Liver (tissue), 9 donors: ENCODE data around the gene TTLL4. TPM values are rescaled to one million over a fixed set of nuclear protein-coding genes. Genes with fewer than 3 reads are reported as not detected.
A peak's percentile ranks its signal among the peaks of the same experiment; 100 is the strongest.
"Not testable (repeated sequence)": the region's sequence is repeated elsewhere in the genome, so short reads cannot be mapped to it uniquely, and the experiment has no call there.

Experiments
- DNase-seq: peaks from one replicate; pipeline ENCODE4 v3.0.0-alpha.2; 2017; ENCODE audit warnings: low spot score
- H3K27ac ChIP-seq, 2 donors: one replicate each; pipeline ENCODE4 v1.7.0; 2013; ENCODE audit warnings: inconsistent platforms in 2 of 2, low read length in 2 of 2, control low read depth in 1 of 2, low read depth in 1 of 2, mild to moderate bottlenecking in 1 of 2
- H3K27me3 ChIP-seq, 4 donors: one replicate each; pipeline versions ENCODE4 v1.6.1 to v1.7.0; 2013; ENCODE audit warnings: low read length in 3 of 4, inconsistent platforms in 1 of 4, mild to moderate bottlenecking in 1 of 4, moderate library complexity in 1 of 4; ENCODE audit not compliant: control insufficient read depth in 4 of 4, insufficient read depth in 4 of 4
- H3K36me3 ChIP-seq, 4 donors: one replicate each; pipeline versions ENCODE4 v1.6.1 to v1.7.0; 2013; ENCODE audit warnings: low read length in 3 of 4, mild to moderate bottlenecking in 3 of 4, low read depth in 1 of 4, moderate library complexity in 1 of 4; ENCODE audit not compliant: control insufficient read depth in 4 of 4, insufficient read depth in 3 of 4
- H3K4me1 ChIP-seq, 4 donors: one replicate each; pipeline versions ENCODE4 v1.6.1 to v1.7.0; 2013; ENCODE audit warnings: low read length in 3 of 4, mild to moderate bottlenecking in 3 of 4, moderate library complexity in 1 of 4; ENCODE audit not compliant: control insufficient read depth in 4 of 4, insufficient read depth in 4 of 4
- H3K4me3 ChIP-seq, 3 donors: one replicate each; pipeline versions ENCODE4 v1.6.1 to v1.7.0; 2013; ENCODE audit warnings: low read length in 3 of 3, control low read depth in 1 of 3, low read depth in 1 of 3, mild to moderate bottlenecking in 1 of 3
- H3K9ac ChIP-seq, 2 donors: one replicate each; pipeline ENCODE4 v1.7.0; 2013; ENCODE audit warnings: low read length in 2 of 2, mild to moderate bottlenecking in 2 of 2, moderate library complexity in 2 of 2, control low read depth in 1 of 2, low read depth in 1 of 2
- H3K9me3 ChIP-seq, 4 donors: one replicate each; pipeline versions ENCODE4 v1.6.1 to v1.7.0; 2013; ENCODE audit warnings: low read length in 3 of 4; ENCODE audit not compliant: control insufficient read depth in 4 of 4
- GABPA ChIP-seq, 2 donors: IDR thresholded peaks in 1 of 2; conservative IDR thresholded peaks in 1 of 2; 2 replicates each; pipeline ENCODE4 v1.6.1; 2016; ENCODE audit warnings: antibody characterized with exemption in 2 of 2, mild to moderate bottlenecking in 1 of 2, moderate library complexity in 1 of 2
- HNF4A ChIP-seq, 2 donors: conservative IDR thresholded peaks; 2 replicates each; pipeline ENCODE4 v1.6.1; 2016; ENCODE audit warnings: antibody characterized with exemption in 2 of 2, mild to moderate bottlenecking in 2 of 2
- HNF4G ChIP-seq: IDR thresholded peaks from 2 replicates; pipeline ENCODE4 v1.6.1; 2016; ENCODE audit warnings: antibody characterized with exemption
- RAD21 ChIP-seq, 2 donors: IDR thresholded peaks; 2 replicates each; pipeline ENCODE4 v1.6.1; 2016; ENCODE audit warnings: antibody characterized with exemption in 2 of 2, mild to moderate bottlenecking in 2 of 2
- REST ChIP-seq: IDR thresholded peaks from 2 replicates; pipeline ENCODE4 v1.6.1; 2016; ENCODE audit warnings: antibody characterized with exemption, mild to moderate bottlenecking
- TAF1 ChIP-seq: conservative IDR thresholded peaks from 2 replicates; pipeline ENCODE4 v1.6.1; 2016; ENCODE audit warnings: antibody characterized with exemption, mild to moderate bottlenecking
- WGBS: extraction: QIAGEN DNeasy Blood & Tissue Kit; methylation state at CpG from one replicate; pipeline ENCODE4 v1.1.7; 2013; 5-methylcytosine and 5-hydroxymethylcytosine counted together
- polyA plus RNA-seq, 2 donors: library from polyadenylated mRNA; stranded (reverse) in 1 of 2; unstranded in 1 of 2; fragments of 200-250 nt in 1 of 2; fragments of >200 nt in 1 of 2; fragmentation: Nextera tagmentation in 1 of 2; extraction: Ambion mirVana in 1 of 2; gene quantifications; one replicate each; pipeline versions ENCODE4 v1.2.1 to v1.2.3, GENCODE V29; 2013 to 2015
- total RNA-seq, 2 donors: library from RNA; depleted of rRNA; stranded (reverse); fragments of >200 nt; gene quantifications; one replicate each; pipeline ENCODE4 v1.2.3, GENCODE V29; 2014
- TF ChIP-seq, protein P1 (sequence below): fragments of 150-350 bp; IDR thresholded peaks from 2 replicates; pipeline ENCODE4 v1.5.1; 2017; ENCODE audit warnings: improper control_type of control experiment, low read depth, low read length; ENCODE audit not compliant: missing input control
- donor health status: healthy.
- donor health status: healthy.
- donor health status: healthy.
- donor health status: healthy.
- donor health status: healthy.

Gene TTLL4
- total and polyA plus RNA-seq, 4 donors: 5.7 to 14.0 (median 6.6) TPM

DNA sequence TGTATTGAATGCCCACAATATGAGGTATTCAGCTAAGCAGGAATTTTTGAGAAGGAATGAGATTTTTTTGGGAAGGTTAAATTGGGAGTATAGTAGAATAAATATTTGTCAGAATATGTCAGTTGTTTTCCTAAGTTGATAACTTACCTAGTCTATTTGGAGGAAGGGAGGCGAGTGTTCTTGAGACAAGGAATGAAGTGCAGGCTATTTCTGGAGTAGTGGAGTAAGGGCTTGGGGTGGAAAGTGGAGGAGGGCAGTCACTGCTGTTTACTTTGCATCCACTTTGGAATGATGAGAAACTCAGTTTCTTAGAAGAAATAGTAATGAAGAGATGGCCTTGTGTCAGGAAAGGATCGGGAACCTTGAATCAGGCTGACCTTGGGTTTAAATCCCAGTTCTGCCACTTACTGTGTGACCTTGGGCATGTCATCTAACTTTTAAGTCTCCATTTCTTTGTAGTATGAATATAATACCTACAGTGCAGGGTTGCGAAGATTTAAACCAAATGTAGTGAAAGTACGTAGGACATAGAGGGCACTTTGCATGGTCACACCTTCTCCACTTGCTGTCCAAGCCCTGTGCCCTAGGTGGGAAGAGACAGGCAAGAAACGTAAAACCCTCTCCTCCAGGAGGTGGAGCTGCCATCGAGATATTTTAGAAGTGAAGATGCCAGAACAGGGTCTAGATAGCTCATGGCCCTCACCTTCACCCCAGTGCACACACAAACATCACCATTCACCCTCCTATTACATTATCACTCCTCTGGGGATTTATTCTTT, 46.2 kb downstream of the TTLL4 start:
- no peak for DNase-seq
- Histone ChIP-seq H3K27me3 (no peaks in the 10 kb centered on the region), H3K9me3 (no peaks in the 10 kb centered on the region), H3K36me3 (peaks cover 0 to 12% (median 0%) of the 10 kb centered on the region in 4 donors), H3K4me3 (no peak overlapping the region), H3K9ac (peak overlapping the region in 1 of 2 donors; percentile 57), H3K27ac (peak overlapping the region; percentile 84 to 91), H3K4me1 (peaks cover 10 to 48% (median 38%) of the 10 kb centered on the region in 4 donors)
- TF ChIP-seq HNF4A (conservative IDR thresholded peaks at IDR 0.05): no peak
- no peak for TF ChIP-seq HNF4G
- TF ChIP-seq GABPA (IDR thresholded peaks at IDR 0.05 in 1 of 2, conservative IDR thresholded peaks at IDR 0.05 in 1 of 2): no peak
- TF ChIP-seq, protein P1, sequence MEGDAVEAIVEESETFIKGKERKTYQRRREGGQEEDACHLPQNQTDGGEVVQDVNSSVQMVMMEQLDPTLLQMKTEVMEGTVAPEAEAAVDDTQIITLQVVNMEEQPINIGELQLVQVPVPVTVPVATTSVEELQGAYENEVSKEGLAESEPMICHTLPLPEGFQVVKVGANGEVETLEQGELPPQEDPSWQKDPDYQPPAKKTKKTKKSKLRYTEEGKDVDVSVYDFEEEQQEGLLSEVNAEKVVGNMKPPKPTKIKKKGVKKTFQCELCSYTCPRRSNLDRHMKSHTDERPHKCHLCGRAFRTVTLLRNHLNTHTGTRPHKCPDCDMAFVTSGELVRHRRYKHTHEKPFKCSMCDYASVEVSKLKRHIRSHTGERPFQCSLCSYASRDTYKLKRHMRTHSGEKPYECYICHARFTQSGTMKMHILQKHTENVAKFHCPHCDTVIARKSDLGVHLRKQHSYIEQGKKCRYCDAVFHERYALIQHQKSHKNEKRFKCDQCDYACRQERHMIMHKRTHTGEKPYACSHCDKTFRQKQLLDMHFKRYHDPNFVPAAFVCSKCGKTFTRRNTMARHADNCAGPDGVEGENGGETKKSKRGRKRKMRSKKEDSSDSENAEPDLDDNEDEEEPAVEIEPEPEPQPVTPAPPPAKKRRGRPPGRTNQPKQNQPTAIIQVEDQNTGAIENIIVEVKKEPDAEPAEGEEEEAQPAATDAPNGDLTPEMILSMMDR: no peak
- TF ChIP-seq TAF1: no peak
- 54% methylated on average over 6 of the region's 6 CpGs for WGBS

DNA sequence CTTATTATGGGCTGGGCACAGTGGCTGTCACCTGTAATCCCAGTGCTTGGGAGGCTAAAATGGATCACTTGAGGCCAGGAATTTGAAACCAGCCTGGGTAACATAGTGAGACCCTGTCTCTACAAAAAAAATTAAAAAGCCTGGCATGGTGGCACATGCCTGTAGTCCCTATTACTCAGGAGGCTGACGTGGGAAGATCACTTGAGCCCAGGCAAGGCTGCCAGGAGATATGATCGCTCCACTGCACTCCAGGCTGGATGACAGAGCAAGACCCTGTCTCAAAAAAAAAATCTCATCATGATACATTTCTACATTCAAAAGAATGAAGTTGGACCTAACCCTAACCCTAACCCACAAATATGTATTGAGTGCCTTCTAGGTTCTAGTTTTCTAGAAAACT, 51.2 kb downstream of the TTLL4 start:
- no peaks in the 10 kb centered on the region for H3K36me3 ChIP-seq
- WGBS: 99% methylated on average over 2 of the region's 2 CpGs
- no peak overlapping the region for H3K9ac ChIP-seq
- H3K27me3 ChIP-seq: no peaks in the 10 kb centered on the region
- TF ChIP-seq REST: no peak
- no peak for TF ChIP-seq RAD21 (IDR thresholded peaks at IDR 0.05)
- no peaks in the 10 kb centered on the region for H3K9me3 ChIP-seq
- H3K4me3 ChIP-seq: no peak overlapping the region
- no peak overlapping the region for H3K27ac ChIP-seq
- peaks cover 3 to 19% (median 14%) of the 10 kb centered on the region in 4 donors for H3K4me1 ChIP-seq
- no peak for DNase-seq

GRCh38 chr2:218772759-218773158, 62.1 kb downstream of the TTLL4 start:
- H3K4me1 ChIP-seq, H3K9ac ChIP-seq: not testable (repeated sequence)
- WGBS: 98% methylated on average over 5 of the region's 5 CpGs

More at GRCh38 chr2:218772759-218773158, 62.1 kb downstream of the TTLL4 start:
- H3K27ac ChIP-seq, DNase-seq, H3K9me3 ChIP-seq, H3K4me3 ChIP-seq, H3K27me3 ChIP-seq, H3K36me3 ChIP-seq: not testable (repeated sequence)
